Fibroblast of gingiva (primary cell): ENCODE results near the gene CDC42EP4.

ENCODE experiments used
- DNase-seq: peaks from one replicate; pipeline ENCODE4 v3.0.0-alpha.2; 2011; ENCODE audit warnings: low read depth

CDC42EP4 gene

DNA sequence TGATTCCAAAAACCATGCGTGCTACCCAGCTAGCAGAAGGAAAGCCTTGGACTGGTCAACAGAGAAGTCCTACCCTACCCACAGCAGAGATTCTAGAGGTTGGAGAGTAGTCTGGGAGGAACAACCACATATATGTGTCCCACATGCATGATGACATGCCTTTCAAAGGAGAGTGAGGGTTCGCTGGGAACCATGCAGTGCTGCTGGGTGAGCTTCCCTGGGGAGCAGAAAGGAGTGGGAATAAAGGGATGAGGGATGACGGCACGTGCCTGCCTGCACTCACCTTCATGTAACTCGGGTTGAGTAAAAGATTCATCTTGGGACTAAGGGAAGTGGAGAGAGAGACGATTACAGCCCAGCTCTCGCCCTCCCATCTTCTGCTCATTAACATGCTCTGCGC is 59.9 kb downstream of the CDC42EP4 start:
- no peak for DNase-seq

DNA sequence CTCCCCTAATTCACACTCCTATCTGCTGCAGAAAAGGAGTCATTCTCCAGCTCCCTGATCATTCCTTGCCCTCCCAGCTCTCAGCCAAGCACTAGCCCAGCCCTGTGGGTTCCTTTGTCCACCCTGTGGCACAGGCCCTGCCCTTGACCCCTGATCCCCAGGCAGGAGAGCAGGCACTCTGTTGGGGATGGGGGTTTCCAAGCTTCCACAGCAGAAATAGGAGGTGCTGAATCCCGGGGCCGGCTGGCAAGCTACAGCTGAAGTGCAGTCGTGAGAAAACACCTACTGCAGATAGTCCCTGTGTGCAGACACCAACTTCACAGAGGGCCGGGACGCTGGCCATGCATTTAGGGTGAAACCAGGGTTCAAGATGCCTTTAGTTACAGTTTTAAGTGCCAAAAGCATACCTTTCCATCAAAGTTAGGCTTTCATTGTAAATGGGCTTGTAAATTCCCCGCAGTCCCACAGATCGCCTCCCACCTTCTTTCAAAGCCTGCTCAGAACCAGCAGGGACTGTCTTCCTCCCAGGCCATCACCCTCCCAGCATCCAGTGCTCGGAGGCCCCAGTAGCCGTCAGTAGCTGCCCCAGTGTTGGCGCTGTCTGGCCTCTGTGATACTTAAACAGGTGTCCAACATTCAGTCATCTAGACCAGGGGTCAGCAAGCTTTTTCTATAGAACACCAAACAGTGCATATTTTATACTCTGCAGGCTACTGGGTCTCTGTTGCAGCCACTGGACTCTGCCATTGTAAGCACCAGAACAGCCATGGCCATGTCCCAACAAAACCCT is 60.8 kb downstream of the CDC42EP4 start:
- no peak for DNase-seq

DNA sequence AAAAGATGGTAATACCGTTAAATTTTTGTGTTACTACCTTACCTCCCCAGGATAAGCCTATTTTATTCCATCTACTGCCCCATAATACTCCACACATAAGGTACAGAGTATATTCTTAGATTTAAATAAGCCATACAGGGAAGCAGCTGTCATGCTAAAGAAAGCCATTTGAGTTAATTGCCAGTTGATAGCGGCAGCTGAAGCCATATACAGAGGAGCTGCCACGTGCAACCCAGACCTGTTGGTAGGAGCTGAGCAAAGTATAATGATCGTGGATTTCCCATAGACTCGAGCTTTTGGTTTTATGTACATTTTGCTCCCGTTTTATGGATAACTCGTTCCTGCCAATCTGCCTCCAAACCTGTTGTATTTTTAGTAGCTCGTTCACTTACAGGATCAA is 62.1 kb downstream of the CDC42EP4 start:
- no peak for DNase-seq

DNA sequence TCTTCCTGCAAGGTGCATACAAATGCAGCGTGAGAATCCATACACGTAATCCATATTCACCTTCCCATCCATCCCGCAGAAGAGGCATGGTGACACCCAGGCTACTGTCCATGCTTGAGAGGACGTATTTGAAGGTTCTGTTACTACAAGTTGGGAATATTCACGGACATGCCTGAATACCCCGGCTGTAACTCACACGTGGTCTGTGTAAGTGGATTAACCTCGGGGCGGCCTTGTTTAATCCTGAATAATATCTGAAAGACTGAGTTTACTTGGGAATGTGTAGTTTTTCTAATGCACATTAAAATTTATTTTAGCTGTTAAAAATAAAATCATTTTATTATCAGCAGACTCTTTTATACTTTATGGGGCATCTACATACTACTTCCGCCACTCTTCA is 63.3 kb downstream of the CDC42EP4 start:
- DNase-seq, result no peak

DNA sequence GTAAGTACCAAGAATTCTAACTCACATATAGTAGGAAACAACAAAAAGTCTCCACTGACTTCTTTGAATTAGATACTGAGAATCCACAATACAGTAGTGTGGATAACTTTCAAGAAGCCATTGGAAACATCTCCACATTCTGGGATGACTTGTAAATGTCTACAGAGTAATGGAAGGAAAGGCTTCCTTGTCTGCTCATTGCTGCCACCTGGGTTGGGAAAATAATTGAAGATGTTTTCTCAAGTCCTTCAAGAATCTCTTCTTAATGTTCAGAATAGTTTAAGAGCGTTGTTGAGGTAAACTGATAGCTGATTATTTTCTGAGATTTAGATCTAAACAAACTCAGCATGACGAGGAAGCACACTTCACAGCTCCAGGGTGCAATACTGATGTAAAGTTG is 64.1 kb downstream of the CDC42EP4 start:
- no peak for DNase-seq

DNA sequence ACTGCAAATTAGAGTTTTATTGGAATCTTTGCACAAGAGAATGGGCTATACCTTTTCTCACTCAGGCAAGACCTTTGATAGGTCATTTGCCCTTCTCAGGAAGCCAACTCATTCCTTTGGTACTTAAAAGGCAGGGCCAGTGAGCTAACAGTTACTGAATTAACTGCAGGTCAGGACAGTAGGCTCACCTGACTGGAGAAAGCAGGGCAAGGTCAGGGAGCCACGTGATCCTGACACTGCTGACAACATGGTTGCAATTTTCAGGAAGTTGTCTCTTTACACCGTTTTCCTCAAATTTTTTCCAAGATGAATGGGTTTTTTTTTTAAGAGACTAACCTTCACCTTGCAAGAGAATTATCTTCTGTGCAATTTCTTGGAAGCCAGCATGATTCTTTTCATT is 71.2 kb downstream of the CDC42EP4 start:
- no peak for DNase-seq

DNA sequence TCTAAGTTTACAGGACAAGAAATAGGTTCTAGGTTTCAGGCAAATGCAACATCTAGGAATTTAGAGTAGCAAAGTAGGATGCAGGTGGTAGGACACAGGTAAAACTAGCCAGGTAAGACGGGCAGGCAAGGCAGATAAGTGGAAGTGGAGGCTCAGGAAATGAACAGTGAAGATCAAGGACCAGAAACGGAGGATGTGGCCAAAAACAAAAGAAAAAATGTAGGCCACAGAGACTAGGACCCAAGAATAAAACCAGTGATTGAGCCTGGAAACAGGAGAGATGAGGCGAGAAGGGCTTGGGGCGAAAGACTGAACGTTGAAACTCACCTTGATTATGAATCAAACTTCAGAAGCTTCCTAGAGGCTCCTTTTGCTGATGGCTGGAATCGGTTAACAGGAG is 74.1 kb downstream of the CDC42EP4 start:
- no peak for DNase-seq

DNA sequence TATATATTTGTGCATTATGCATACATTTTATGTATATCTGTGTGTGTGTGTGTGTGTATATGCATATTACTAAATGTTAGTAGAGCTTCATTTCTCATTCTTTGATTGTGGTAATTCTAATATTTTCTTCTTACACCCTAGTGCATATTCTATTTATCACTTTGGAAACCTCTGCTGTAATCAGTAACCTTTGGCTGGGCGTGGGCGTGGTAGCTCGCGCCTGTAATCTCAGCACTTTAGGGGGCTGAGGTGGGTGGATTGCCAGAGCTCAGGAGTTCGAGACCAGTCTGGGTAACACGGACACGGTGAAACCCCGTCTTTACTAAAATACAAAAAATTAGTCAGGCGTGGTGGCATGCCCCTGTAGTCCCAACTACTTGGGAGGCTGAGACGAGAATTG is 77.1 kb downstream of the CDC42EP4 start:
- DNase-seq, result no peak
